ENCODE data around the gene TMEM198.

TMEM198 gene

GRCh38 chr2:219542931-219543595 lies 765 bp upstream of the TMEM198 start:
- in situ Hi-C loops (cut with HindIII; ENCODE audit: low sequenced_read_pairs) = loop anchor here (5.0 kb wide), 3 partner anchors 41 to 104 kb away; no protein-coding TSS in a partner anchor

DNA sequence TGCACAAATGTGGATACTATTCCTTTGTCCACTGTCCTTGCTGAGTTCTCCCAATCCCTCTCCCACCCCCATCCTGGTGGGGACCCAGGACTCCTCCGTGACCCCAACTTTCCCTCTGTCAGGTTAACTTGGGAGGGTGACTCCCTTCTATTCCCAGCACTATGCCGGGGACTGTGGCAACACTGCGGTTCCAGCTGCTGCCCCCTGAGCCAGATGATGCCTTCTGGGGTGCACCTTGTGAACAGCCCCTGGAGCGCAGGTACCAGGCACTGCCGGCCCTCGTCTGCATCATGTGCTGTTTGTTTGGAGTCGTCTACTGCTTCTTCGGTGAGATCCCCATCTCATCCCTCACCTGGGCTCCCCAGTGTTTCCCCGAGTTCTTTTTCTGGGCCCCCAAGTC lies 739 bp downstream of the TMEM198 start:
- in situ Hi-C loops (cut with HindIII; ENCODE audit: low sequenced_read_pairs) = loop anchor here (5.0 kb wide), 3 partner anchors 42 to 103 kb away; no protein-coding TSS in a partner anchor

DNA sequence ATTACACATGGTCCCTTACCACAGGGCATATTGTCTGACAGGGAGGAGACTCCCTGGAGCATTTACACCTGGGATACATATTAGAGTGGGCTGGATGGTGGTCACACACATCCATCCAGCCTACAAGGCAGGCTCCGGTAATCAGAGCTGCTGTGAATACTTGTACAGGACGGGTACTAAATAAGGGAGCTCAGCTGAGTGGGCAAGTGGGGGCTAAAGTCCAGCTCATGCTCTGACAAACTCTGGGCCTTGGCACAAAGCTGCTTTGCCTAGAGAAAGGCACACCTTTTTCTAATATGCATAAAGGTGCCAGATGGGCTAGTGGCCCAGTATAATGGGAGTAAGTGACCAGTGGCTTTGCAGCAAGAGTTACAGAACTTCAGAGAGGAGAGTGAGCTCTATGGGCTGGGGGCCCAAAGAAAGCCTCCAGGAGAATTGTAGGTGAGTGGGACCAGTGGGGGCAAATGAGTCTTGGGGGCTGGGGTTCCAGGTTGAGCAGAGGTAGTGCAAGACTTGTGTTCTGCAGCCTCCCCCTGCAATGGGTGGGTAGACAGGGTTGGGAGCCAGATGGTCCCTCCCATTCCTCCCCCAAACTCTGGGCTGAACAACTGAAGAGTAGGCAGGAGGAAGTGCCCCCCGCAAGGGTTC lies 1.6 kb downstream of the TMEM198 start:
- in situ Hi-C loops (cut with HindIII; ENCODE audit: low sequenced_read_pairs) = no loop called here

- in situ Hi-C loops (cut with HindIII; ENCODE audit: low sequenced_read_pairs) = no loop called here
Measured at GRCh38 chr2:219545943-219546352, 2.1 kb downstream of the TMEM198 start.

DNA sequence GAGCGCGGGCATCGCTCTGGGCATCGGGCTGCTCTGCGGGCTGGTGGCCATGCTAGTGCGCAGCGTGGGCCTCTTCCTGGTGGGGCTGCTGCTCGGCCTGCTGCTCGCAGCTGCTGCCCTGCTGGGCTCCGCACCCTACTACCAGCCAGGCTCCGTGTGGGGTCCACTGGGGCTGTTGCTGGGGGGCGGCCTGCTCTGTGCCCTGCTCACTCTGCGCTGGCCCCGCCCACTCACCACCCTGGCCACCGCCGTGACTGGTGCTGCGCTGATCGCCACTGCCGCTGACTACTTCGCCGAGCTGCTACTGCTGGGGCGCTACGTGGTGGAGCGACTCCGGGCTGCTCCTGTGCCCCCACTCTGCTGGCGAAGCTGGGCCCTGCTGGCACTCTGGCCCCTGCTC lies 3.8 kb downstream of the TMEM198 start:
- in situ Hi-C loops (cut with HindIII; ENCODE audit: low sequenced_read_pairs) = no loop called here

- in situ Hi-C loops (cut with HindIII; ENCODE audit: low sequenced_read_pairs) = no loop called here
Measured at GRCh38 chr2:219548990-219549389, 5.2 kb downstream of the TMEM198 start.

DNA sequence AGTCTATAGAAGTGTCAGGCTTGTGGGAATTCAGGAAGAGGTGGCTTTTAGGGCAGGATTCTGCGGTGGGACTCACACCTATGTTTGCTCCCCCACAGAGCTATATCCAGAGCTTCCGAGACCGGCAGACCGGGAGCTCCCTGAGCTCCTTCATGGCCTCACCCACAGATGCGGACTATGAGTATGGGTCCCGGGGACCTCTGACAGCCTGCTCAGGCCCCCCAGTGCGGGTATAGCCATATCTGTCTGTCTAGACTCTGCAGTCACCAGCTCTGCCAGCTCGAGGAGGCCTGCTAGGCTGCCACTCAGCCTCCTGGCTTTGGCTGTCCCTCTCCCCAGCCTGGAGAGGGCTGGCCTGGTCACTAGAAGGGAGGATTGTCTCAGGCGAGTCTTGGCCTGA lies 5.8 kb downstream of the TMEM198 start:
- in situ Hi-C loops (cut with HindIII; ENCODE audit: low sequenced_read_pairs) = no loop called here

DNA sequence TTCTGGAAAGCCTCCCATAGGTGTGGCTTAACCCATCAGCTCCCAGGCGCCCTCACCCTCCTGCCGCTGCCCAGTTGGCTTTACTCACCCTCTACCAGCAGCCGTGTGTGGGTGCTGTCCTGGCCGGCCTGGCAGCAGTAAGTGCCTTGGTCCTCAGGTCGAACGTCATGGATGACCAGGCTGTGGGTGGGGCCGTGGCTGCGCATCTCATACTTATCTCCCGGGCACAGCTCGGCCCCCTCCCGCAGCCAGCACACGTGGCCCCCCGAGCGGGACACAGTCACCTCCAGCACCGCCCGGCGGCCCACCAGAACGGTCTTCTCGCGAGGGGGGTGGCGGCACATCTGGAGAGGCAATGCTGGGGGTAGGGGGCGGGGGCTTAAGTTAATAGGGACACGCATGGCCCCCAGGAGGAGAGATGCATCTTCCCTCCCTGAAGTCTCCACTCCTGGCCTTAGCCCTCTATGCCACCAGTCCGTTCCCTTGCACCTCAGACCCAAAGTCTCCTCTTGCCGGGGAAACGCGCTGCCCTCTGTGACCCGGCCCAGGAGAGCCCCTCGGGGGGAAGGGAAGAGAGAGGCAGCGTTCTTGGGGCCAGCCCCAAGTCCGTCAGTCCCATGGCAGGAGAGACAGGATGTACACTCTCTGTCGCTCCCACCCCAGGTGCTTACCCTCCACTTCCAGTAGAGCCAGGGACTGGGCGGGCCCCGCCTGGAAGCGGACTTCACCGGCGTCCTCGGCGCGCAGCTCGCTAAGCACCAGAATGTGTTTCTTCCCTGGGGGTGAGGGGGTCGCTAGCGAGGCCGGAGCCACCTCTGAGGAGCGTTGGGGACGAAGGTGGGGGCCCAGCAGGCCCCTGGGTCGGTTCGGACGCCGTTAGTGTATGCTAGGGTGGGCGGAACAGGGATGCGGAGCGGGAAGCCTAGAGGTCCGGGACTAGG lies 7.9 kb downstream of the TMEM198 start:
- in situ Hi-C loops (cut with HindIII; ENCODE audit: low sequenced_read_pairs) = no loop called here

- in situ Hi-C loops (cut with HindIII; ENCODE audit: low sequenced_read_pairs) = no loop called here
Measured at GRCh38 chr2:219552382-219553167, 8.7 kb downstream of the TMEM198 start.

DNA sequence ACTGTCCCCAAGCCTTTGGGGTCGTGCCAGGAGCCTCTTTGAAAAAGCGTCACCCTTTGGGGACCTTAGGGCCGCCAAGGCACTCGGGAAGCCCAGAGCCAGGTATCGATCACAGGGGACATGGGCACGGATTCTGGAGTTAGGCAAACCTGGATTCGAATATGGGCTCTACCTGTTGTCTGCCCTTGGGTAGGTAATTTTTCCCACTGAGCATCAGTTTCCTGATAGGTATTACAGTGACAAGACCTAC lies 9.3 kb downstream of the TMEM198 start:
- in situ Hi-C loops (cut with HindIII; ENCODE audit: low sequenced_read_pairs) = no loop called here

DNA sequence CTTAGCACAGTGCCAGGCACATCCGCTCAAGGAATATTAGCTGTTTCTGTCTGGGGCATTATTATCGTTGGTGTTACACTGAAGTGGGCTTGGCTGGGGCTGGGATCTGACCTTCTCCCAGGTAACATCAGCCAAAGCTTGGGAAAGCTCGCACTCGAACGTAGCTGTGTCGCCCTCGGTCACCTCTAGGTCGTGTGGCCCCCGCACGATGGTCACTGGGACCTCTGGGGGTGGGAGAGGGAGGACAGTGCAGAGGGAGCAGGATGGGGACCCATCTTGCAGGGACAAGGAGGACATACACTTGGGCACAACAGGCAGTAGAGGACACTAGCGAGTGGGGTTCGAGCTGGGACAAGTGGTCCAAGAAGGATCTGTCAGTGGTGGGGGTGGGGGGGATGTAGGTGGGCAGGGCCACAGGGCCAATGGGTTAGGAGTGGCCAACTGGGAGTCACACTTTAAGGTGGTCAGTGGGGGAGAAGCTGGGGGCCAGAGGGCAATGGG lies 9.7 kb downstream of the TMEM198 start:
- in situ Hi-C loops (cut with HindIII; ENCODE audit: low sequenced_read_pairs) = no loop called here

- in situ Hi-C loops (cut with HindIII; ENCODE audit: low sequenced_read_pairs) = no loop called here
Measured at GRCh38 chr2:219554350-219554749, 10.5 kb downstream of the TMEM198 start.

DNA sequence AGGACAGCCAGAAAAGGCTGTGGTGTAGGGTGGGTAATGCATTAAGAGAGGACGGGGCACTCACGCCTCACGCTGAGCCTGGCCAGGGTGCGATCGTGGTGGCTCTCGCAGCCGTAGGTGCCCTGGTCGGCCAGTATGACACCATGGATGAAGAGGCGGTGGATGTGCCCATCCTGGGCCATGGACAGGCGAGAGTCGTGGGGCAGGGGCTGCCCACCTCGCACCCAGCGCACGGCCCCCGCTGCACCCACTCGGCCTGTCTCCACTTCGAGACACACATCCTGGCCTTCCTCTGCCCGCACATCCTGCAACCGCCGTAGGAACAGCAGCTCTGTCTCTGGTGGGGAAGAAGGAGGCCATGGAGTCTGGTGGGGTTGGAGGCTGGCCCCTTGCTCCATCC lies 12.1 kb downstream of the TMEM198 start:
- in situ Hi-C loops (cut with HindIII; ENCODE audit: low sequenced_read_pairs) = no loop called here

DNA sequence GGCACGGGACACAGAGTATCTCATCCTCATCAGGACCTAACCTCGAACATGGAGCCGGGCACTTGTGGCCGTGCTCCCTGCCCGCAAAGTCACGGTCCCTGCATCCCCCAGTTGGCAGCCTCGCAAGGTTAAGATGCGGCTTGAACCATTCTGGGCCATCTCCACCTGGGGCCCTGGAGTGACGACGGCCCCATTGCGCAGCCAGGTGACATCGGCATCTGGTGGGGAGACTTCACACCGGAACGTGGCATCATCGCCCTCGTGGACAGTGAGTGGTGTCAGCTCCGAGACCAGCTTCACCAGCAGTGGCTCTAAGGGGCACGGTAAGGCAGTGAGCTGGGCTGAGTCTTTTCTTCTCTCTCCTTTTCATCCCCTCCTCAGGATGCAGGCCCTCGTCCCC lies 12.6 kb downstream of the TMEM198 start:
- in situ Hi-C loops (cut with HindIII; ENCODE audit: low sequenced_read_pairs) = no loop called here

GRCh38 chr2:219557320-219557719 lies 13.5 kb downstream of the TMEM198 start:
- in situ Hi-C loops (cut with HindIII; ENCODE audit: low sequenced_read_pairs) = no loop called here

GRCh38 chr2:219557791-219558785 lies 14.3 kb downstream of the TMEM198 start:
- in situ Hi-C loops (cut with HindIII; ENCODE audit: low sequenced_read_pairs) = no loop called here

DNA sequence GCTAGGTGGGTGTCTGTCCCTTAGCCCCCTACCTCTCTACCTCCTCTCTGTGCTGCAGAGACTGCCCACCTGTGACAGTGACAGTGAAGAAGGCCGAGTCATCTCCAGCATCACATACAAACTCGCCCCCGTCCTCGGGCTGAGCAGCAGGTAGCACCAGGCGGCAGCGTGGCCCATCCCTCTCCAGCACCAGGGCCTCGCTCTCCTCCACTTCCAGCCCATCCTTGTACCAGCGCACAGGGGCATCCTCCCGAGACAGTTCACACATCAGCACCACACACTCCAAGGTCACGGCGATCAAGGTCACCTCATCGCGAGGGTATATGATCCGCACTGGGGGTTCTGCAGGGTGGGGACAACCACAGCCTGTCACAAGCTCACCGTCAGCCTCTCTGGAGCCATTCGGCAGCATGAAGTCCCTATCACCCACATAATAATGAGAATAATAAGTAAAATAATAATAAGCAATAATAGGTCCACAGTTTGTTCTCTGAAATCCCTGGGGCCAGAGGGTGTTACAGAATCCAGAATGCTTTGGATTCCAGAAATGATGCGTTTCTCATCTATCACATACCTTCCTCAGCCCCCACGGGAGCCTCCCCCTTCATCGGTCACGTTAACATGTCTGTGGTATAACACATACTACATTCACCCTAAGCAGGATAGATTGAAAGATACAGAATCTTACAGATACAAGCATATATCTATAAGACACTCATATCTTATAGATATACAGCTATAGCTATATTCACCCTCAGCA lies 15.5 kb downstream of the TMEM198 start:
- in situ Hi-C loops (cut with HindIII; ENCODE audit: low sequenced_read_pairs) = no loop called here

- in situ Hi-C loops (cut with HindIII; ENCODE audit: low sequenced_read_pairs) = no loop called here
Measured at GRCh38 chr2:219560037-219560892, 16.4 kb downstream of the TMEM198 start.
